ENCODE data around the gene GOLT1B.
"Not testable (repeated sequence)": the region's sequence is repeated elsewhere in the genome, so short reads cannot be mapped to it uniquely, and the experiment has no call there.

Gene GOLT1B

DNA sequence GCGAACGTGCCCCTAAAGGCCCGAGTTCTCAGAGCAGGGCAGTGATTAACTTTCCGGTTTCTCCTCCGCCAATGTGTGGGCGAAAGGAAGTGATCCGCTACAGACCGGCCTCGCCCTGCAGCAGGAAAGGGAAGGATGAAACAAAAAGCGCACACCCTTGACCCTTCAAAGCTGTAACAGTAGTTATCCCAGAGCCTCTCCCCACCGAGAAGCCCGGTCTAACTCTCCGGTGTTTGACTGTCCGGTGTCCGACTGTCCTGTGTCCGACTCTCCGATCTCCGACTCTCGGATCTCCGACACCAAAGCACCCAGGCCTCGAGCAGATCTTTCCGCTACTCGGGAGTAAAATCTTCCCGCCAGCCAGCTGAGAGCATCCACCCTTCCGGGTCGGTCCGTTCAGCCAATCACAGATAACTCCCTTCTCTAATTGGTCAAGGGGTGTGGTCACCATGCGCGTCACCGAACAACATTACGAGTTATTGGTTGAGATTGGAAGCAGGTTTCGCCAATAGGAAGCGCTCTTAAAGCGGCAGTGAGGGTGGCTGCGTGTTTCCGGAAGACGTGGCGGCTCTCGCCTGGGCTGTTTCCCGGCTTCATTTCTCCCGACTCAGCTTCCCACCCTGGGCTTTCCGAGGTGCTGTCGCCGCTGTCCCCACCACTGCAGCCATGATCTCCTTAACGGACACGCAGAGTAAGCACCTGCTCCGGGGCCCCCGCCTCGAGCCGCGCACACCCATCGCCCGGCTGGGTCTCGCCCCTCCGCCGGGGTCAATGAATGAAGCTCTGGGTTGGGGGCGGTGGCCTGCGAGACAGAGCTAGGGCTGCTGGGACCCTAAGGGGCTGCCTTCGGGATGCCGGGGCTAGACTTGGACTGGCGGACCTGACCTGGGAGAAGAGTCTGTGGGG lies at the start of gene GOLT1B, which contains the start of gene RECQL:
GOLT1B (plus strand) TSS at position 532 of the 906 bp plus-strand sequence; CDS start at position 667, 135 bp downstream.
RECQL (minus strand) TSS at position 378 of the 906 bp plus-strand sequence. CDS start 2,065 bp downstream, outside the sequence.
- DNase-seq (ENCODE audit: low spot score), result peak; percentile 97

GRCh38 chr12:21453312-21453852 lies 48.2 kb upstream of the GOLT1B start:
- no peak for DNase-seq (ENCODE audit: low spot score)

GRCh38 chr12:21456291-21456780 lies 45.3 kb upstream of the GOLT1B start:
- DNase-seq (ENCODE audit: low spot score), result no peak

- DNase-seq (ENCODE audit: low spot score), result no peak
Measured at GRCh38 chr12:21459474-21459873, 42.1 kb upstream of the GOLT1B start.

DNA sequence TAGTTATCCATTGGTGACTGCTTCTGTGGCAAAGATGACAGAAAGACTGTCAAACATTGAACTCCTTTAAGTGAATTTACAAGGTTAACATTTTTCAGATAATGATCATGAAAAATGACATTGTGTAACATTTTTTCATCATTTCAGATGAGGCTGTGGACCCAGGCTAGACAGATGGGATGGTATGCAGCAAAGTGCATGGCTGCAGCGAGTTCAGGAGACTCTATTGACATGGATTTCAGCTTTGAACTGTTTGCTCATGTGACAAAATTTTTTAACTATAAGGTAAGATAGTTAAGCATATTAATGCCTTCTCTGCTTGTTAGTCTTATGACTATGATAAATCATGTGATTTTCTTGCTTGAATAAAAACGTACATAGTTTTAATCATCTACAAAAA lies 34.3 kb upstream of the GOLT1B start:
- DNase-seq (ENCODE audit: low spot score), result not testable (repeated sequence)

- no peak for DNase-seq (ENCODE audit: low spot score)
Measured at GRCh38 chr12:21471294-21471693, 30.3 kb upstream of the GOLT1B start.

DNA sequence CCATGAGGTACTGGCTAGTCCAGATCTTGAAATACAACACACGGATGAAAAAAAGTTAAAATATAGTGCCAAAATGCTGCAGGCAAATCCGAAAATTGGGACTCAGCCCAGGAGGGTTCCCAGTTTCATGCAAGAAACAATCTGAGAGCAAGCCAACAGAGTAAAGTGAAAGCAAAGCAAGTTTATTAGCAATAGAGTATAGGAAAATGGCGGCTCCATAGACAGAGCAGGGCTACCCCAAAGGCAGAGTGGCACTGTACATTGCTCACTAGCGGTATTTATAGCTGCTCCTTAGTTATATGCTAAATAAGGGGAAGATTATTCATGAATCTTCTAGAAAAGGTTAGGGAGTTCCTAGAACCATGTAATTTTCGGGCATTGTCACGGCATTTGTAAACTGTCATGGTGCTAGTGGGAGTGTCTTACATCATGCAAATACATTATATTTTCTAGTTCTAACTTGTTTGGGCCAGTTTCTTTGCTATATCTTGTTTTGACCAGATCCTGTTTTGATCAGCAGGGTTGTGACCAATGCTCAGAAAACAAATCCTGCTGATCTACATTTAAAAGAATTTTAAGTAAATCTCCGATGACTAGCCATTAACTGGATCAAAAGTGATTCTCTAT lies 29.3 kb upstream of the GOLT1B start:
- no peak for DNase-seq (ENCODE audit: low spot score)

GRCh38 chr12:21475552-21475951 lies 26.0 kb upstream of the GOLT1B start:
- DNase-seq (ENCODE audit: low spot score), result no peak

DNA sequence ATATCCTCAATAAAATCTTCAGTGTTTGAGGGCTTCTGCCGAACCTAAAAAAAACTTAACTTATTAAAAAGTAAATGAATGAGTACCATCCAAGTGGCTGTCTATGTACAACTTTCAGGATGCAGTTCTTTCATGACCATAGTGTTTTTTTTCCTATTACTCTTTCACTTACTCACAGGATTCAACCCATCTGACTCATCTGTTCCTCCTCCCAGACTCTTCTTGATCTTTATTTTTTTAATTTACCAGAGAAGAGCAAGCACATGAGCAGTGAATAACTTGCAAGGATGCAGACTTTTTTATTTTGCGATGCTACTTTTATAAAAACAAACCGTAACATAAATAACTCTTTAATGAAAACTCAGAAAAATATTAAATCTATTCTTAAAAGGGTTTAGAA lies 24.6 kb upstream of the GOLT1B start:
- no peak for DNase-seq (ENCODE audit: low spot score)

- no peak for DNase-seq (ENCODE audit: low spot score)
Measured at GRCh38 chr12:21478756-21479455, 22.7 kb upstream of the GOLT1B start.

- no peak for DNase-seq (ENCODE audit: low spot score)
Measured at GRCh38 chr12:21483531-21483930, 18.1 kb upstream of the GOLT1B start.

GRCh38 chr12:21485998-21486397 lies 15.6 kb upstream of the GOLT1B start:
- no peak for DNase-seq (ENCODE audit: low spot score)

DNA sequence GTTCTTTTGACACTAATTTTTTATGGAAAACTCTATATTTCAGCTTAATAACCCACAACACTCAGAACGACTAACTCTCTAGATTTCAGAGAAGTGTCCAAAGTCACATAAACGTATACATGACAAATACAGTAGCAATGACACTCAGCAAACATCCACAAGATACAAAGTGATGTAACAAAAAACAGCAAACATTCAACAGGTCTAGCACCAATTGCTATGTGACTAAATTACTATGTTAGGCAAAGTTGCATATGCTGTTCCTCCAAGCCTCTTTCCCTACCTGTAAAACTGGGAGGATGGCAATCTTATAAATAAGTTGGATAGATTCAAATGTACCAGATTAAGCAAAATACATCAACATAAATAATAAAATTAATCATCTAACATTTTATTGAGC lies 1.8 kb upstream of the GOLT1B start:
- no peak for DNase-seq (ENCODE audit: low spot score)

DNA sequence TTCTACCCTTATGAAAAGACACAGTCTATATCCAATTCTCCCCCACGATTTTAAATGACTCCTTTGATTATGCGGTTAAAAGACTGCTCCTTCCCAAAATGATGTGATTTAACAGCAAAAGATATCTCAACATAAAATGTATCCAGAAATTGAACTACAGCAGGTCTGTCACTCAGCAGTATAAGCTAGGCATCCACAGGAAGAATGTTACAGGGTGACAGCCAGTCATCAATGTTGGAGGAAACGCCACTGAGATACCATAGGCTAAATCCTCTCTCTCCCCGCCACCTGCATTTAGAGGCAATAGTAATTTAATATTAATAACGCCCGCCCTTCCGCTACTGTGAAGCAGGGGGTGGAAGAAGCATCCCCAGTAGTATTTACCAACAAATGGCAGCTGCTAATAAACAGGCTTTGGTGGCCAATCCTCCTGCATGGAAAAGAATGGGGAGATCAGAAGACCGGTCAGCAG lies 767 bp upstream of the GOLT1B start:
- DNase-seq (ENCODE audit: low spot score), result no peak

GRCh38 chr12:21502164-21502496 lies 541 bp downstream of the GOLT1B start:
- DNase-seq (ENCODE audit: low spot score), result peak; percentile 4

GRCh38 chr12:21502872-21503271 lies 1.3 kb downstream of the GOLT1B start:
- DNase-seq (ENCODE audit: low spot score), result no peak

DNA sequence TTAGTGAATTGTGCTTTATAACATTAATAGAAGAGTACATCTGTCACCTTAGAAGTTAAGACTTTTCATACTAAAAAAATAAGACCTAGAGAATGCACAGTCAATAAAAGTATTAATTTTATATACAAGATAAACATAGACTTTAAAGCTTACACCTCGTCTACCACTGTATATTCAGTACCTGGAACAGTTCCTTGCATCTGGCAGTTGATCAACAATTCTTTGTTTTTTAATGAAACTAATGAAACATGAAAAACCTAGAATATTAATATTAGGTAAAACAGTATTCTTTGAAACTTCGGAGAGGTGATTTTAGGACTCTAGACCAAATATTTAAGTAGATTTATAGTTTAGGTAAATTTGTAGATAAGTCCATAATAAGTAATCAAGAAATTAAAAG lies 4.3 kb downstream of the GOLT1B start:
- no peak for DNase-seq (ENCODE audit: low spot score)

- DNase-seq (ENCODE audit: low spot score), result no peak
Measured at GRCh38 chr12:21507849-21508248, 6.3 kb downstream of the GOLT1B start.

GRCh38 chr12:21509768-21510167 lies 8.2 kb downstream of the GOLT1B start:
- DNase-seq (ENCODE audit: low spot score), result no peak

- DNase-seq (ENCODE audit: low spot score), result peak; percentile 56
Measured at GRCh38 chr12:21516281-21516680, 14.7 kb downstream of the GOLT1B start.

DNA sequence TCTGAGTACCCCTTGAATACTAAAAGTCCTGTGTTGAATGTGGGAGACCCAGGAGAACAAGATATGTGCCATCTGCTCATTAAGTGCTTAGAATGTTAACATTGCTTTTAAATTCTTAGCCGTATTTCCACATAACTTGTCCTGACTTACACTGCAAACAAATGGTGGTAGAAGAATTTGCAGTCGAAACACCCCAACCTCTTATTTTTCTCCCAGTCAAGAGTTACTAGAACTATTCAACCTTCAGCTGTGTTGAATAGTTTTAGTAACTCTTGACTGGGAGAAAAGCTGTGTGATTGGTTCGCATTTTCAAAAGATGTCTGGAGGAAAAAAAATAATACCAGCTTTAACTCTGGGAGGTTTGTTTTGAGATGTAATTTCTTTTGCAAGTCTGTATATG lies 16.9 kb downstream of the GOLT1B start:
- no peak for DNase-seq (ENCODE audit: low spot score)

GRCh38 chr12:21521541-21521940 lies 20.0 kb downstream of the GOLT1B start:
- DNase-seq (ENCODE audit: low spot score), result no peak

All from COLO829 (cell line).